Stimulated activated CD8-positive, alpha-beta memory T cell treated with anti-CD3 and anti-CD28 coated beads, Interleukin-4, amount 100 ng/mL, for 48 hours (primary cell): Measurements from ENCODE around the gene ADAMTSL3.

Source experiments
- DNase-seq: peaks from one replicate; pipeline ENCODE4 v3.0.0-alpha.2; 2020

ADAMTSL3 gene, protein sequence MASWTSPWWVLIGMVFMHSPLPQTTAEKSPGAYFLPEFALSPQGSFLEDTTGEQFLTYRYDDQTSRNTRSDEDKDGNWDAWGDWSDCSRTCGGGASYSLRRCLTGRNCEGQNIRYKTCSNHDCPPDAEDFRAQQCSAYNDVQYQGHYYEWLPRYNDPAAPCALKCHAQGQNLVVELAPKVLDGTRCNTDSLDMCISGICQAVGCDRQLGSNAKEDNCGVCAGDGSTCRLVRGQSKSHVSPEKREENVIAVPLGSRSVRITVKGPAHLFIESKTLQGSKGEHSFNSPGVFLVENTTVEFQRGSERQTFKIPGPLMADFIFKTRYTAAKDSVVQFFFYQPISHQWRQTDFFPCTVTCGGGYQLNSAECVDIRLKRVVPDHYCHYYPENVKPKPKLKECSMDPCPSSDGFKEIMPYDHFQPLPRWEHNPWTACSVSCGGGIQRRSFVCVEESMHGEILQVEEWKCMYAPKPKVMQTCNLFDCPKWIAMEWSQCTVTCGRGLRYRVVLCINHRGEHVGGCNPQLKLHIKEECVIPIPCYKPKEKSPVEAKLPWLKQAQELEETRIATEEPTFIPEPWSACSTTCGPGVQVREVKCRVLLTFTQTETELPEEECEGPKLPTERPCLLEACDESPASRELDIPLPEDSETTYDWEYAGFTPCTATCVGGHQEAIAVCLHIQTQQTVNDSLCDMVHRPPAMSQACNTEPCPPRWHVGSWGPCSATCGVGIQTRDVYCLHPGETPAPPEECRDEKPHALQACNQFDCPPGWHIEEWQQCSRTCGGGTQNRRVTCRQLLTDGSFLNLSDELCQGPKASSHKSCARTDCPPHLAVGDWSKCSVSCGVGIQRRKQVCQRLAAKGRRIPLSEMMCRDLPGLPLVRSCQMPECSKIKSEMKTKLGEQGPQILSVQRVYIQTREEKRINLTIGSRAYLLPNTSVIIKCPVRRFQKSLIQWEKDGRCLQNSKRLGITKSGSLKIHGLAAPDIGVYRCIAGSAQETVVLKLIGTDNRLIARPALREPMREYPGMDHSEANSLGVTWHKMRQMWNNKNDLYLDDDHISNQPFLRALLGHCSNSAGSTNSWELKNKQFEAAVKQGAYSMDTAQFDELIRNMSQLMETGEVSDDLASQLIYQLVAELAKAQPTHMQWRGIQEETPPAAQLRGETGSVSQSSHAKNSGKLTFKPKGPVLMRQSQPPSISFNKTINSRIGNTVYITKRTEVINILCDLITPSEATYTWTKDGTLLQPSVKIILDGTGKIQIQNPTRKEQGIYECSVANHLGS (N-terminal part only)

DNA sequence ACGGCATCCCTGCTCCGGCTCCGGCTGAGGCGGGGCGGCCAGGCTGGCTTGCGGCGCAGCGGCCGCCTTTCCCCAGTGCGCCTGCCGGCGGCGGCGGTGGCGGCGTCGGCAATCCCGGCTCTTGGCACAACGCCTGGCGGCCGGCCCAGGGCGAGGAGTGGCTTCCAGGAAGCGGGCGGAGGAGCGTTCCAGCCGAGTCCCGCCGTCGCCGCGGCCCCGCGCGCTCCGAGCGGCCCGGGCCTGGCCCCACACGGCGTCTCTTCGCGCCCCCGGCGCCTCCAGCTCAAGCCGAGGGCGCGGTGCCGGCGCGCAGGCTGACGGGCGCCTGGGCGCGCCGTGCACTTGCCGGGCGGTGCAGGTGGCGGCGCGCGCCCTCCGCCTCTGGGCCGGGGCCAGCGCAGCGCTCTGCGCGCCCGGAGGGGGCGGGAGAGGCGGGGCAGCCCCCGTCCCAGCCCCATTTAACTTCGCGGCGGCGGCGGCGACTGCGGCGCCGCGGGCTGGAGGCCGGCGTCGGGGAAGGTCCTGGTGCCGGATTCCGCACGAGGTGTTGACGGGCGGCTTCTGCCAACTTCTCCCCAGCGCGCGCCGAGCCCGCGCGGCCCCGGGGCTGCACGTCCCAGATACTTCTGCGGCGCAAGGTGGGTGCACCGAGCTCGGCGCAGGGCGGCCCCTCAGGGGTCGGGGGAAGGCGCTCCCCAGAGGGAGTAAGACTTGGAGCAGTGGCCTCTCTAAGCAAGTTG lies at the start of gene ADAMTSL3:
Gene ADAMTSL3, plus strand, starts transcription at position 485 of the 740 bp plus-strand sequence. CDS start 1,639 bp downstream, outside the sequence.
- DNase-seq: no peak

DNA sequence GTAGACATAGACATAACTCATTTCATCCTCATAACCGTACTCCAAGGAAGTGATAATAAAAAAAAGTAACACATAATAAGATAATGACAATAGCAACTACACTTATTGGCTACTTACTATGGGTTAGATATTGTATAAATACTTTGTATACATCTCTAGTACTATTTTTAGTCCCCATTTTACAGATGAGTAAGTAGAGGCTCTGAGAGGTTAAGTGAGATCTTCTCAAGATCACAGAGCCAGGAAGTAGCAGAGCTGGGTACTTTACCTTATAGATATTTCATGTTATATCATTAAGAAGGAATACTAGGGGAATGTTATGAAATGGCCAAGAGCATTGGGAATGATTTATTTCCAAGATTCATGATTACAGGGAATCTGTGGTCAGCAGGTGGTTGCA lies 49.4 kb upstream of the ADAMTSL3 start:
- no peak for DNase-seq

DNA sequence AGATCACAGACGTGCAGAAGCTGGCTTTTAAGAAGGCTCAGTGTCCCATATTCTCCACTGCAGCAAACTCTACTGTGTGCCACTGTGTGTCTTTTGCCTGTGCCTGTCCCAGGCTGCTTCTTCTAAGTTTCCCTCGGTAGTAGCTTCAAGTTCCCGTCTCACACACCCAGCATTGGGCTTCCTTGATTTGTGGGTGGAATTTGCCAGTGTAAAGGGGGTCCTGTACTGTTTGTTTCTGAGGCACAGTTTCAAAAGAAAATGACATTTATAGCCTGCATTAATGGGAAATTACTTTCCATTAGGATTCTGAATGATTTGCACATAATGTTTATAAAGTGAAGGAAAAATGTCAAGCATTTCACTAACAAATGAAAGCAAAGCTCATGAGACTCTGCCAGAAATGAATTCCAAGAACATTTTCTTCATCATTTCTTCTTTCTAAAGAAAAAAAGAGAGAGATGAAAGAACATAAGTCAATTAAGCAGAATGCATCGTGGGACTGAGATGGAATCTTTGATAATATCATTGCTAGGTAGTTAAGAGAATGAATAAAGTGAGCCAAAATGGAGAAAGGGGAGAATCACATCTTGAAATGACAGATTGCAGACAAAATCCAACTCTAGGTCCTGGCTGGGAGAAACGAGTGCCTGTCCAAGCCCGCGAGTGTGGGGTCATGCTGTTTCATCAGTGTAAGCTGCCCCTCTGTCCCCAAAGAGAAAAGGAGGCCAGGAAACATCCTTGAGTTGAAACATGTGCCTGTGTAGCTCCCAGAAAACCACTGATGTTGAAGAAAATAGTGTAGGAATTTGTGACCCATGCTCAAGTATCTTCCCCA lies 48.6 kb upstream of the ADAMTSL3 start:
- DNase-seq: no peak

DNA sequence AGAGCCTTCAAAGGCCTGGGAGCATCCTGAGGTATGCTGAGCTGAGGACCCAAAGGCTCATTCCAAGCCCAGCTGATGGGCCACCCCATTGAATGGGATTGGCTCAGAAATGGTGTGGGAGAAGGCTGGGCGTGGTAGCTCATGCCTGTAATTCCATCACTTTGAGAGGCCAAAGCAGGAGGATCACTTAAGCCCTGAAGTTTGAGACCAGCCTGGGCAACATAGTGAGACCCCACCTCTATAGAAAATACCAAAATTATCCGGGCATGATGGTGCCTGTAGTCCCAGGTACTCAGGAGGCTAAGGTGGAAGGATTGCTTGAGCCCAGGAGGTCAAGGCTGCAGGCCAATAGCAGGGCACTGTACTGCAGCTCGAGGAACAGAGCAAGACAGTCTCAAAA lies 43.8 kb upstream of the ADAMTSL3 start:
- DNase-seq: no peak

DNA sequence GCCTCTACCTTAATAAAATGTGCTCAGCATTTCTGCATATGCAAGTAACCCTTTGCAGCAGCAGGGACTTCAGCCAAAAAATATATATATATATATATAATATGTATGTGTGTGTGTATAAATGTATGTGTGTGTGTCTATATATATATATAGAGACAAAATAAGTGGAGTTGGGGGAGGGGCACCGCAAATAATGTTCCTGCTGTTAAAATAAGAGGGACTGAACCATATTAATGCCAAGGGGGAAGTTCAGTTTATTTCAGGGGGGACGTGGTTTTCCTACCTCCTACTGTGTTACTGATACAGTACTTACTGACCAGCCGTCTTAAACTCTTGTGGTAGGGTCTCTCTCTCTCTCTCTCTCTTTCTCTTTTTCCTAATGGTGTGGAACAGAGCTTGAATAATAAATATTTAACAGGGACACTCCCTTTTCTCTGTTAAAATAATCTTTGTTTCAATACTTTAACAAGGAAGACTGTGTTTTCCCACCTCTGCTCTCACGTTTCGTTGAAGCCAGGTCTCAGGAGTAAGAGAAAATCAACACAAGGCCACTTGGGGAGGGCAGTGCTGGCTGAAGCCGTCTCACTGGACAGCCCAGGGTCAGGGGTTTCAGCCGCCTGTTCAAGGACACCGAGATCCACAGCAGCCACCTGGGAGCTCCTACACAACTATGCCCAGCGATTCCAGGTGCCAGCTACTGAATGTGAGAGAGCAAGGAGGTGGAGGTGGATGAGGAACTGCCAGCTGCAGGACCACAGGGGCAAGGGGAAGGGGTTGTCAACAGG lies 42.8 kb upstream of the ADAMTSL3 start:
- DNase-seq: no peak

DNA sequence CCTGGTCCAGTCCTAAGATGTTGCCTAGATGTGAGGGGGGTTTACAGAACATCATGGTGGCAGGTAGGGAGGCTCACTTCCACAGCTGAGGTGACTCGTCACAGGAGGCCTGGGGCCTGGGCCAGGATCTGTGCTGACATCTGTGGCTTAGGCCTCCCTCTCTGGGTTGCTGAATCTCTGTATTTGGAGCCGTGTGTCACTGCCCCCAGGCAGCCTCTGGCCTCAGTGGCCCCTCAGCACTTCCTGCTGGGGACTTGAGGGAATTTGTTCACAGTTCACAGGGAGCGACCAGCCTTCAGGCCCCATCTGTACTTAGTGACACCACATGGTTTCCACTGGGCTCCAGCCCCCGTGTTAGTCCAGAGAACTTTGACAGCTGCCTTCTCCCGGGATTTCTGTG lies 41.7 kb upstream of the ADAMTSL3 start:
- no peak for DNase-seq

DNA sequence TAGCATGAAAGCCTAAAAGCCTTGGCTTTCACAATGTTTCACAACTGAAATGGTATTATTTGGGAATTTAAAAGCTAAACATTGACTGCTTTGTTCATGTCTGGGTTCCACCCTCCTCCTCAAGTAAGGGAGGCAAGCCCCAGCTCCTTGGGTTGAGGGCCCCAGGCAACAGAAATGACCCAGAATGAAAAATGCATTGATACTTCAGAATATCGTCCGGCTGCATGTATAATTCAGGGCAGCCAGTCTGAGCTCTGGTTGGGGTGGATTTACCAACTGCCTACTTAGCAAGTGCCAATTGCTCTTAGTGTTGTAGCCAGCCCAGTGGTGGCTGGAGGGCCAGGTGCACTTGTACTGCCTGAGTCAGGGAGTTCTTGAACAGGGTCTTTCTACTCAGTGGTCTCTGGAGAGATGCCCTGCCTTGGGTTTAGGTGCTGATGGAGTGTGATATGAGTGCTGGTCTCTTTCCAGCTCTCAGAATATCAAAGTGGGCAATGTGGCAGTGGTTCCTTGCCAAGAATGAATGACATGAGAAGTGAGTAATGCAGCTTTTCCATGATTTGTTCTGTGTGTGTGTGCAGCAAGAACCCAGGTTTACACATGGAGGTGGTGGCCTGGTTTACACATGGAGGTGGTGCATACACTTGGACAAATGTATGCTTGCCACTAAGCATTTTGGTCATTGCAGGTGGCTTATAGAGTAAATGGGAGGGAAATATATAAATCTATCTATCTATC lies 40.9 kb upstream of the ADAMTSL3 start:
- DNase-seq: no peak

DNA sequence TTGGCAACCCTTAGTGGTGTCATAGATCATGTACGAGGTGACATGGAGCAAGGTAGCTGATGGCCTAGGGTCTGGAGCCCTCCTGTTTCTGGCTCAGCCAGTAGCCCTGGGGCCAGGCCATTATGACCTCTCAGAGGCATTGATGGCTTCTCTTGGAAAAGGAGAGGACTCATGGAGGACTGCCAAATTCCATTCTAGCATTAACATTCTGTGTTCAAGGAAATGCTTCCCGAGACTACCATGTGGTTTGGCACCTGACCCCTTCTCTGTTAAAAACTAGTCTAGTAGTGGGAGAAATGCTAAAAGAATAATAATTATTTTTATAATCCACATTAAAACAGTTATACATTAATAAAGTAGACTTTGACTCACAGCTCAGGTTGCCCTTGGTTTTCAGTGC lies 40.2 kb upstream of the ADAMTSL3 start:
- no peak for DNase-seq

DNA sequence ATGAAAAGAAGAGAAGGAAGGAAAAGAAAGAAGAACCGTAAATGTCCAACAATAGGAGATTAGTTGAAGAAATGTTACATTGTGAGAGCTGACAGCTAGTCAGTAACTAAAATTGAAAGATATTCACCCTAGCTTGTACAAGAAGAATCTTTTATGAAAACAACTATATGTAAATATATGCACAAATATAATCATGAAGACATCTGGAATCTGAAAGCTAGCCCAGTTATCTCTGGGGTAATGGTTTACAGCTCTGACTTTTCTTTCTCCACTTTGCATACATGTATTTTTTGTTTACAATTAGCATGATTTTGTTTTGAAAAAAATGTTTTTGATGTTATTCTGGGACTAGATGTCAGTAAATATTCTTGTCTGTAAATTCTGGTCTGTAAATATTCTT lies 37.1 kb upstream of the ADAMTSL3 start:
- DNase-seq: no peak

DNA sequence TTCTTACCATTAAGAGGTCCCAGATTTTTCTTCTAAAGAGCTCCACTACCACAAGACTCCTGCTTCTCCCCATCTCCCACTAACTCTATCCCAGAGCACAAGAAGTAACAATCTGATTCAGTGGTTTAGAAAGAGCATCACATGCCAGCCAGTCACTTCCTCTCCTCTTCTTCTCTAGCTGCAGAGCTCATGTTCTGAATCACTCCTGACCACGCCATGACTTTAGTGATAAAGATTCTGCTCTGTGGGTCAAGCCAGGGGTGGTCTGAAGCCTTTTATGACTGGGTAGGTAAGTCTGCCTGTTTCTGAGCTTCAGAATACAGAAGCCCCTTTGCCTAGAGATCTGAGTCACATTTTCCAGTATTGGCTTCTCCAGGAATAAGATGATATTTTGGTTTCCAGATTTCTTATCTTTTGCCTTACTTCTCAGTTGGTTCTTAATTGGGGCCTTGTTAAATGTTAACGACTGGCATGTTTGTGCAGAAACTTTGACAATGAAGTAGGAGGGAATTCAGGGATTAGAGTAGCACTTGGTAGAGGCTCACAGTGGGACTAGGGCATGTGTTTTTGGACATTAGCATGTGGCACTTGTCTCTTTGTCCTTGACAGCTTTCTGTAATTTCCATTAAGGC lies 27.6 kb upstream of the ADAMTSL3 start:
- DNase-seq: no peak

DNA sequence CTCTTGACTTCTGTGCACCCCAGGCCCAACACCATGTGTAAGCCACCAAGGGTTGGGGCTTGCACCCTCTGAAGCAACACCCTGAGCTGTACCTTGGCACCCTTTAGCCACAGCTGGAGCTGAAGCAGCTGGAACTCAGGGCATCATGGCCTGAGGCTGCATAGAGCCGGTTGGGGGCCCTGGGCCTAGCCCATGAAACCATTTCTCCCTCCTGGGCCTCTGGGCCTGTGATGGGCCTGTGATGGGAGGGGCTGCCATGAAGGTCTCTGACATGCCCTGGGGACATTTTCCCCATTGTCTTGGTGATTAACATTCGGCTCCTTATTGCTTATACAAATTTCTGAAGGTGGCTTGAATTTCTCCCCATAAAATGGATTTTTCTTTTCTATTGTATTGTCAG lies 22.4 kb upstream of the ADAMTSL3 start:
- no peak for DNase-seq

DNA sequence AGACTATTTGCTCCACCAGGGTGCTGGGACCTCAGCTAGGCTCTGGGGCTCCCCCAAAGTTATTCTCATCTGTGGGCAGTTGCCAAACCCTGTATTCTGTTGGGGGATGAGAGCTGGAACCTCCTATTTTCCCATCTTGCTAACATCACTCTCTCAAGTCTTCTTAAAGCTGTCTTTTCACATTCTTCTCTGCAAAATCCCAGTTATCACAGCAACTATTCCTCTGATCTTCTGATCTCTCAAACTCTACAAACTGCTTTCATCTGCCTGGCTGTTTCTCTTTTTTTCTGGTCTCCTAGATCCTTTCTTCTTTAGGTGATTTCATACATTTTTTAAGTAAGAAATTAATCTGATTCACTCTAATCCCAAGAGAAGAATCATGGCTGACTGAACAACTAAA lies 10.7 kb upstream of the ADAMTSL3 start:
- no peak for DNase-seq

DNA sequence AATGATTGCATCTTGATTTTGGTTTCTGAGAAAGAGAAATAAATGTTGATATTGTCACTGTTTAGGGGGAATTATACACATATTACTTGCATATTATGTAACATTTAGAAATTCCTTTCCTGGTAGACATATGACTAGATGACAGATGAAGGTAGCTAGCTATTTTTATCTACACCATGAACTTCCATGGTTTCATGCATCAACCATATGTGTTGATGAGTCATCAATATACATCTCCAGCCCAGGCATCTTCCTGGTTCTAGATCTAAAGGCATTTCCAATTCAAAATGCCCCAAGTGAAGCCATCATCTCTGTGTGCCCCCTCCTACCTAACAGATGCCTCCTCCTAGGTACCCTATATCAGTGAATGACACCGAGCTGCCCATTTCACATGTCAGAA lies 9.5 kb upstream of the ADAMTSL3 start:
- DNase-seq: no peak

DNA sequence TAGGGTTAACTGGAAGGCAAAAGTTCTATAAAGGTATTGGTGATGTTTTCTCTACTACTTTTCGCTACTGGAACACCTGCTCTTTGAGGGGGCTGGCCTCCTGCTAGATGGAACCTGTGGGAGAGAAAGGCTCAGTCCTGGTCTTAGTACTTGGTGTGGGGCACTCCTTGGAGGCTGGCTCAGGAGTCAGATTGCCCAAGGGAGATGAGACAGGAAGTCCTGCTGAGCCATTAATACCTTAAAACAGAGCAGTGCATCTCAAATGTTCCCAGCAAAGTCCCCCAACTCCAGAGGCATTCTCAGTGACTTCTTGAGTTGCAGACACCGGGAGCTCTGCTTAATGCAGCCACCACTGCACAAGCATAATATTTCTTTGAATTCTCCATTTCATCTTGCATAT lies 3.1 kb upstream of the ADAMTSL3 start:
- no peak for DNase-seq

DNA sequence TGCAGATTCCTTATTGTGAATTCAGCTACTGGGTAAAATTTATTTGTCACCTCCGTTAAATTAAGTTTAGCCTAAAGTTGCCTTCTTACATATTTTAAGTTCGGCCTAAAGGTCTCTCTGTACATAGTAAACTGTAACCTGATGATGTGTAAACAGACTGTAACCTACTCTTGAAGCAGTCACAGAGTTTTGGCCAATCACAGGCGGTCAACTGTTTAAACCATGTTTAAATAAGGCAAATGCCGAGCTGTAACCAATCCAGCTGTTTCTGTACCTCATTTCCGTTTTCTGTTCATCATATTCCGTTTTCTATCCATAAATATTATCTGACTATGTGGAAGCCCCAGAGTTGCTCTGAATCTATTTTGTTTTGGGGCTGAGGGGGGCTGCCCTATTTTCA lies 2.4 kb upstream of the ADAMTSL3 start:
- no peak for DNase-seq

DNA sequence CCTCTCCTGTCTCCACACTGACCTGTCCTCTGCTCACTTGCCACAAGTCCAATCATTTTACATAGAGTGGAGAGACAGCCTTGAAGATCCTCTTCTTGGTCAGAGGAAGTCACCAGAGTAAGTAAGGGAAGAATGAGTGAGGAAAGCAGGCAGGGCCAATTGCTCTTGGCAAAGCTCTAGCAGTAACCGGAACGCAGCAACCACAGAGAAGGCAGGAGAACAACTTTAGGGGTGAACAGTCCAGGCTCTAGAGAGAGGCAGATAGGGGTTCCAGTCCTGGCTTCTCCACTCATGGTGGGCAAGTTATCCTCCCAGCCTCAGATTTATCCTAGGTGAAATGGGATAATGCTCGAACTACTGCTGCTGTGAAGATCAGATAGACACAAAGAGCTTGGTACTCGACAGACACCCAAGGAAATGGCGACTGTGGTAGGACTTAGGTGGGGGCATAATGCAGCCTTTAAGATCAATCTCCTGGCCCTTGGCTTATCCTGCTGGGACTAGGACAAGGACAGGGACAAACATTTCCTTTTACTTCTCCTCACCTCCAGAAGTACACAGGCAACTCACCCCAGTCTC lies 1.2 kb upstream of the ADAMTSL3 start:
- DNase-seq: no peak

DNA sequence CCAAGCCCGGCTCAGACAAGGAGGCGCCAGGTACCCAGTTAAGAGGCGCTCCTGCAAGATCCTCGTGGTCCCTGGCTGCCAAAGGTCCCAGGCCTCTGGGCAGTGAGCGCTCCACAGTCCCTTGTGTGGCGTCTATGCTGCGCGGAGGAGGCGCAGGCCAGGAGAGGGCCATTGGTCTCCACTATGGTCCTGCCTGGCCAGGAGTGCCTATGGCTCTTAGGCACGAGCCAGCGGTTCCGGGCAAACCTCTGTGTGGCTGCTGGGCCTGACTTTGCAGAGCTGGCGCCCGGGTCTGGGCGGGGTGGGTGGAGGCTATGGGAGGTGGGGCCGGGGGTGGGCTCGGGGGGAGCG lies 660 bp upstream of the ADAMTSL3 start:
- DNase-seq: no peak

DNA sequence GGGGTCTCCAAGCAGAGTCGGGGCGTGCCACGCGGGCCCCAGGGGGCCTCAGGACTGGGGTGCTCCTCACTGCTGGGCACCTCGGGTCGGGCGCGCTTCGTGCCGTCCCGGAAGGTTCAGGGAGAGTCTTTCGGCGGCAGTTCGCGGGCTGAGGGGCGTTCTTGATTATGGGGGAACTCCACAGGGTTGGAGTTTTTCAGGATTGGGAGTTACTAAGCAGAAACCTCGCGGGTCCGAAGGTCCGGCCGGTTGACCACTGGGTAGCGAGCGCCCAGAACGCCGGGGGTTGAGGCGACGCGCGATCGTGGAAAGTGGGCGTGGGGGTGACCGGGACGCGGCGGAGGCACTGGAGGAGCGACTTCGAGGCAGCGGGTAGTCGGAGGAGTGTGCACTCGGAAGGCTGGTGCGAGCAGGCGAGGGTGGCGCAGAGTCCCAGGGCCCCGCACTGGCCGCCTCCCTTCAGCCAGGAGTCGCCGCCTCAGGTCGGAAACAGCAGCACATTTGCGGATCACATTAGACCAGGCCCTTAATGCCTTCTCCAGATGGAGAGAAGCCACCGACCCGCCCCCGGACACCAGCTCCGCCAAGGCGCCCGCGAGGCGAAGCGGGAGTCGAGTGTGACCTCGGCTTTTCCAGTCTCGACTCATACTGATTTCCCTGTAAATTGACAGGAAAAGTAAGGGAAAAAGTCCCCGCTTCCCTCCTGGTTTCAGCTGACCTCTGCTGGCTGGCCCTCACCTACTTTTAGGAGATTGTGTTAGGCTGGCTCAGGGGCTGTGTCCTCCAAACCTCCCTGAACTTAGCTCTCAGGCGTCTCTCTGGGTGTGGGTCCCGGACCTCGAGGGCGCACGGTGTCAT lies 685 bp downstream of the ADAMTSL3 start:
- no peak for DNase-seq
